DMS79 (cell line): Measurements from ENCODE around the gene CAND2.
"Not testable (repeated sequence)": the region's sequence is repeated elsewhere in the genome, so short reads cannot be mapped to it uniquely, and the experiment has no call there.

Experiments
- DNase-seq: peaks from one replicate; lab custom pipeline; 2025; lab: John Stamatoyannopoulos, UW

The CAND2 gene

DNA sequence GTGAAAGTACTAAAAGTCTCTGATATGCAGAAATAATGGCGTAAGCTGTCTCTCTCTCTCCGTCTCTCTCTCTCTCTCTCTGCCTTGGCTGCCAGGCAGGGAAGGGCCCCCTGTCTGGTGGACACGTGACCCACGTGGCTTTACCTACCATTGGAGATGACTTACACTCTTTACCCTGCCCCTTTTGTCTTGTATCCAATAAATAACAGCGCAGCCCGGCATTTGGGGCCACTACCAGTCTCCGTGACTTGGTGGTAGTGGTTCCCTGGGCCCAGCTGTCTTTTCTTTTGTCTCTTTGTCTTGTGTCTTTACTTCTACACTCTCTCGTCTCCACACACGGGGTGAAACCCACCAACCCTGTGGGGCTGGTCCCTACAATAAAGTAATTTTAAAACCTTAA is 25.2 kb upstream of the CAND2 start:
- no peak for DNase-seq

DNA sequence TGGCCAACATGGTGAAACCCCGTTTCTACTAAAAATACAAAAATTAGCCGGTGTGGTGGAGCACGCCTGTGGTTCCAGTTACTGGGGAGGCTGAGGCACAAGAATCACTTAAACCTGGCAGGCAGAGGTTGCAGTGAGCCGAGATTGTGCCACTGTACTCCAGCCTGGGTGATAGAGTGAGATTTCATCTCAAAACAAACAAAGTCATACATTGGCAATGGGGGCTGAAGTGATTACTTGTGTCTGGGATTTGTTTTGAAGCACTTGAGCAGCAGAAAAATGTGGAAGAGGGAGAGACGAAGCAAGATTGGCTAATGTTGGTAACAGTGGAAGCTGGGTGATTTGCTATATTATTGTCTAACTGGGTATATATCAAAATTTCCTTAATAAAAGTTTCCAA is 24.0 kb upstream of the CAND2 start:
- no peak for DNase-seq

DNA sequence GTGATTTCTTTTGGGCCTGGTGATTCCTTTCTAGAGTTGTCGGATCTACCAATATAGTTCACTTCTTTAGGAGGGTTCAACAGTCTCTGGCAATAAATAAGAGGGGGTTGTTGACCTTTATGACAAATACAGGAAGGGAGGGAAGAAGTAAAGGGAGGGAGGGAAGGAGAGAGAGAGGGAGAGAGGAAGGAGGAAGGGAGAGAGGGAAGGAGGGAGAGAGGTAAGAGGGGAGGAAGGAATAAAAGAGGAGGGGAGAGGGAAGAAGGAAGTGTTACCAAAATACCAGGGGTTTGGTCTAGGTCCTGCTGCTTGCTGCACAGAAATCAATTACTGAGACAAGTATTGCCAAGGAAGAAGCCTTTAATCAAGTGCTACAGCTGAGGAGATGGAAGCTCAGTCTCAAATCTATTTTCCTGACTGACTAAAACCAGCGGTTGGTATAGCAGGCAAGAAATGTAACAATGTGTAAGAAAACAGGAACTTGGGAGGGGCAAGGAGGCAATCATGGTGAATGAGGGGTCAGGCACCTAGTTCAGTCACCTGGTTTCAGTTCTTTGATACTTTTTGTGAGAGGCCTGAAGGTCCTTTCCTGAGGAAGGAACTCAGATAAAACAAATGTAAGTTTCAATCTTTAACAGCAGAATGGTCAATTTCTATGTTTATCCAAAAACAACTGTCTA is 23.3 kb upstream of the CAND2 start:
- DNase-seq = no peak

DNA sequence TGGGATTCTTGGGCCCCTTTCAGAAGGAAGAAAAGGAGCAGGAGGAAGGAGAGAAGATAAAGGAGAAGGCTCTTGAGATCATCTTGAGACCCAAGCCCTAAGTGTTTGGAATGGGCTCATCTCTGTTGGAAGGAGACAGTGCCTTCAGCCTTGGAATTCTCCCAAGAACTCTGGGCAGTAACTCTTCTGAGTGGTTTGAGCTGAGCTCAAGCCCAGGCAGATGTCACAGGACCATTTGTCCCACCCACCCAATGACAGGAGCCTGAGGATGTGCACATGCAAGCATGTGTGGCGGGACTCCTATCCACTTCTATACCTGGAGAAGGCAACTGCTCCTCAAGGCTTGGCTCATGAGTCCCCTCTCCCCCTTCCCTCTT is 22.8 kb upstream of the CAND2 start:
- no peak for DNase-seq

DNA sequence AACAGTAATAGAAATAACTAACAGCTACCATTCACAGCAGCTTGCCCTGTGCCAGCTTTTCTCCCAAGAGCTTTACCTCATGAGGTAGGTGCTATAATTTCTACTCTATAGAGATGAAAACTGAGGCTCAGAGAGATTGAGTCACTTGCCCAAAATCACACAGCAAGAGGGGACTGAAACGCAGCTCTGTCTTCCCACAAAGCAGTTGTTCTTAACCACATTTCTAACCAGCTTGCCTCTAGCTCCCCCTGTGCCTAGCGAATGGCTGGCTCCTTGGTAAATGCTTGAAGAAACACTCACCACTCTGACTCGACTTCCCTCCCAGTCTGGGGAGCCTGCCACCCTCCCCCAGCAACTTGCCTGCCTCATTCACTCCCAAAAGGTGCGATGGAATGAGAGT is 21.9 kb upstream of the CAND2 start:
- no peak for DNase-seq

DNA sequence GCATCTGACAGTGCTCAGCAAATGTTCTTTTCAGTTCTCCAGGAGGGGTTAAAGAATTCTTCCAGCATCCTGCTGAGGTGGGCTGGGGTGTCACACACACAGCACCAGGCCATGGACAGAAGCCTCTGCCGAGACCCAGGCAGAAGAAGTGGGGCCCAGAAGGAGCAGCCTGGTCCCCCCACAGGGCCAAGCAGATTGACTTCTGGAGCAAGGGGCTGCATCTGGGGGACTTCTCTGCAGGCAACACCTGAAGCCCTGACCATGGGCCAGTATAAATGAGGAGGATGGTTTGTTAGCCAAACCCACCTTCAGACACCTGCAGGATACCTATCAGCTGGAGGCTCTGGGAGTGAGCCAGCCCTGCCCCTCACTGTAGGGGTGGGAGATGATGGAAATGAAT is 21.3 kb upstream of the CAND2 start:
- DNase-seq = no peak

DNA sequence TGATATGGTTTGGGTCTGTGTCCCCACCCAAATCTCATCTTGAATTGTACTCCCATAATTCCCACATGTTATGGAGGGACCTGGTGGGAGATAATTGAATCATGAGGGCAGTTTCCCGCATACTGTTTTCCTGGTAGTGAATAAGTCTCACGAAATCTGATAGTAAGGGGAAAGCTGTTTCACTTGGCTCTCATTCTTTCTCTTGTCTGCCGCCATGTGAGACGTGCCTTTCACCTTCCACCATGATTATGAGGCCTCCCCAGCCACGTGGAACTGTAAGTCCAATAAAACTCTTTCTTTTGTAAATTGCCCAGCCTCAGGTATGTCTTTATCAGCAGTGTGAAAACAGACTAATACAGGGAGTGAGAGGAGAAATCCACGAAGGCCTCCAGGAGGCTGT is 20.5 kb upstream of the CAND2 start:
- DNase-seq = not testable (repeated sequence)

DNA sequence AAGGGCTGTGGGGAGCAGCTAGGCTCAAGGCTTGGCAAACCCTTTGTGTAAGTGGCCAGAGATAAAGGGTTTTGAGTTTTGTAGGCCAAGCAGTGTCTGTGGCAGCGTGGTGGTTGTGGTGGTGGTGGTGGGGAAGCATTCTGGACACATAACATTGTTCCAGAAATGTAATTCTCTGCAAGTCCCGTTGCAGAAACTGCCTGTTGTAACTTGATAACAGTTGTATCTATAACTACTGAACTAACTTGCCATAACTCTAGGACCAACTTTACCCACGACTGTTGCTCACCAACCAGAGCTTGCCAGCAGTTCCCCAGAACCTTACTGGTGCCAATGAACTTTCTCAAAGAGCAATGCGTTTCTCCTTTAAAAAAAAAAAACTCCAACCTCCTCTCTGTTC is 19.3 kb upstream of the CAND2 start:
- DNase-seq = no peak

DNA sequence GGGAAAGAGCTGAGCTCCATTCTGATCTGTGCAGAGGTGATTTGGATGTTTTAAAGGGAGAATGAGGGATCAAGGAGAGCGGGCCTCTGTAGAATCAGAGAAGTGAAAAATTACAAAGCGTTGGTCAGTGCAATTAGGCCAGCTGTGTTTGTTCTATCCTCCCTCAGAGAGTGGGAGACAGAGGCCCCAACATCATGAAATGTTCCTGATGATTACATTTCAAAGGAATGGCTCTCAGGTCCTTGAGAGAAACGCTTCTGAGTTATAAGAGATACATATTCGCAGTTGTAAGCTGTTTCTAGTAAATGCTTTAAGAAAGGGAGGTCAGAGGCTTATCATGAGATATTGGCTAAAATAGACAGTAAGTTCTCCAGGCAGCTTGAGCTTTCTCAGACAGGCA is 15.7 kb upstream of the CAND2 start:
- no peak for DNase-seq

DNA sequence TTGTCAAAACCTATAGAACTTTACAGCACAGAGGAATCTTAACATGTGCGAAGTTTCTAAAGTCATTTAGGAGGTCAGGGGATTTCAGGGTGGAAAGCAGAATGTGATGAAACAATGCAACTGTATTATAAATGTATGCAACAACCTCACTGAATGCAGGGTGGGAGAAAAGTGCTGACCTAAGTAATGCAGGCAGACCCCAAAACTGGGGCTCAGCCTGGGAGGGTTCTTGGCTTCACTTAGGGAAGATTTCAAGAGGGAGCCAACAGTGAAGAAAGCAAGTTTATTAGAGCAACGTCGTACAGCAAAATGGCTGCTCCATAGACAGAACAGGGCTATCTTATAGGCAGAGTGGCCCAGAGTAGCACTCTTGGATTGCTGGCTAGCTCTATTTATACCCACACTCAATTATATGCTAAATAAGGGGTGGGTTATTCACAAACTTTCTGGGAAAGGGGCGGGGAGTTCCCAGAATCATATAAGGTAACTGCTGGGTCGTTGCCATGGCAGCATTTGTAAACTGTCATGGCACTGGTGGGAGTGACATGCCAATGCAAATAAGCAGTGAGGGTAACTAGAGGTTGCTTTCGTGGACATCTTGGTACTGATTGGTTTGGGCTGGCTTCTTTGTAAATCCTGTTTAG is 14.2 kb upstream of the CAND2 start:
- DNase-seq = no peak

DNA sequence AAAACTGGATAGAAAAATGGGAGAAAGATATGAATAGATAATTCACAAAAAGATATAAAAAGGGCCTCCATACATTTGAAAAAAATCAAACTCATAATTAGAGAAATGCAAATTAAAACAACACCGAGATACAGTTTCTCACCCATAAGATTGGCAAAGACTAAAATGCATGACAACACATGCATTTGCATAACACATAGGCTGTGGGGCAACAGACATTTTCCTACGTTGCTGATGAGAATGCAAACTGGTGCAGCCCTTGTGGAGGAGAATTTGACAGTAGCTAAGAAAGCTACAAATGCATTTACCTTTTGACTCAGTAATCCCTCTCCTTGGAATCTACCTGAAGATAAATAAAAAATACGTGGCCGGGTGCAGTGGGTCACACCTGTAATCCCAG is 11.4 kb upstream of the CAND2 start:
- no peak for DNase-seq

DNA sequence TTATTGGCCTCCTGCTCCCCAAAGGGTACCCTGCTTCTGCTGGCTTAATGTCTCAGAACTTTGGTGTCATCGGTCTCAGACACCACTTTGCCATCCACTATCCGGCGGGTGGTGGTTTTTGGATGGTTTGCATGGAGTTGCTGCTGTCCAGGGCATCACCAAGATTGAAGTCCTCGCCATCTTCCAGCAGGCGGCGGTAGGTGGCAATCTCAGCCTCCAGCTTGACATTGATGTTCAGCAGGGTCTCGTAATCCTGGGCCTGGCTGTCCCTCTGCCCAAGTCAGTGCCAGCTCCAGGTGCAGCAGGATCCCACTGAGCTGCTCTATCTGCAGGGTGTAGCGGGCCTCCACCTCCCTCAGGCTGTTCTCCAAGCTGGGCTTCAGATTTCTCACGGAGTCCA is 9.1 kb upstream of the CAND2 start:
- DNase-seq = not testable (repeated sequence)

DNA sequence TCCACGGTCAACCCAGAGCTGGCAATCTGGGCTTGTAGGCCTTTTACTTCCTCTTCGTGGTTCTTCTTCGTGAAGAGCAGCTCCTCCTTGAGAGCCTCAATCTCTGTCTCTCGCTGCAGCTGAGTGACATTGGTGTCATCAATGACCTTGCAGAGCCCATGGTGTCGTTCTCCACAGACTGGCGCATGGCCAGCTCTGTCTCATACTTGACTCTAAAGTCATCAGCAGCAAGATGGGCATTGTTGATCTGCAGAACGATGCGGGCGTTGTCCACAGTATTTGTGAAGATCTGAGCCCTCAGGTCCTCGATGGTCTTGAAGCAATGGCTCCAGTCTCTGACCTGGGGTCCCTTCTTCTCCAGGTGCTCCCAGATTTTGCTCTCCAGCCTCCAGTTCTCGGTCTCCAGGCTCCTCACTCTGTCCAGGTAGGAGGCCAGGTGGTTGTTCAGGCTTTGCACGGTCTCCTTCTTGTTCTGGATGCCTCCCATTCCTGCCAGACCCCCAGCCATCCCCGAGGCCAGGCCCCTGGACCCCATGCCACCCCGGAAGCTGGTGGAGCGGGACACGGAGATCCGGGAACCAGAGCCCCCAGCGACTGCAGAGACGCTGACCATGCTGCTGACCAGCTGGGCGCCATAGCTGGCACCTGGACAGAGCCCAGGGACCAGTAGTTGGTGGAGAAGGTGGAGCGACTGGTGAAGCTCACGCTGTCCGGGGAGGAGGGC is 8.4 kb upstream of the CAND2 start:
- DNase-seq = not testable (repeated sequence)

DNA sequence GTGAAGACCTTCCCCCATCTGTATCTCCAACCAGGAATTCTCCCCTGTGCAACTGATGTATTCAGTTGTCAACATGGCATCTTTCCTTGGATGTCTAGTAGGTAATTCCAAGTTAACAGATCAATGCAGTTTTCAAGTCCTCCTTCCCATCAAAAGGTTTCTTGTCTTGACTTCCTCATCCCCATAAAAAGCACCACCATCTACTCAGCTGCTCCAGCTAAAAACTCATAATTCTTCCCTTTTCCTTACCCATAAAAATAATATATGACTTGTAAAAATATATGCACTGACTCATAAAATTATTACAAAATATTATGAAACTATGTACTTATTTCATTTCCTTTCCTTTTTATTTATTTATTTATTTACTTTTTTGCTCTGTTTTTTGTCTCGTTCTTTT is 5.0 kb upstream of the CAND2 start:
- DNase-seq = no peak

DNA sequence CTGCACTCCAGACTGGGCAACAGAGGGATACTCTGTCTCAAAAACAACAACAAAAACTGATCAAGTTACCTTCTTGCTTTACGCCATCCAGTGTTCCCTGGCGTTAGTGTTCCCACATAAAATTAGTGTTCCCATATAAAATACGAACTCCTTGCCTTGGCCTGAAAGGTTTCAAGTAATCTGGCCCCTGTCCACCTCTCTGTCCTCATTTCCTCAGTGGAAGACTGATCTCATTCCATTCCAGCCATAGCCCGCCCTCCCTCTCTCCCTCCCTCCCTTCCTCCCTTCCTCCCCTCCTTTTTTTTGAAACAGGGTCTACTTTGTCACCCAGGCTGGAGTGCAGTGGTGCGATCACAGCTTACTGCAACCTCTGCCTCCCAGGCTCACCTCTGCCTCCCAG is 2.8 kb upstream of the CAND2 start:
- DNase-seq = no peak

DNA sequence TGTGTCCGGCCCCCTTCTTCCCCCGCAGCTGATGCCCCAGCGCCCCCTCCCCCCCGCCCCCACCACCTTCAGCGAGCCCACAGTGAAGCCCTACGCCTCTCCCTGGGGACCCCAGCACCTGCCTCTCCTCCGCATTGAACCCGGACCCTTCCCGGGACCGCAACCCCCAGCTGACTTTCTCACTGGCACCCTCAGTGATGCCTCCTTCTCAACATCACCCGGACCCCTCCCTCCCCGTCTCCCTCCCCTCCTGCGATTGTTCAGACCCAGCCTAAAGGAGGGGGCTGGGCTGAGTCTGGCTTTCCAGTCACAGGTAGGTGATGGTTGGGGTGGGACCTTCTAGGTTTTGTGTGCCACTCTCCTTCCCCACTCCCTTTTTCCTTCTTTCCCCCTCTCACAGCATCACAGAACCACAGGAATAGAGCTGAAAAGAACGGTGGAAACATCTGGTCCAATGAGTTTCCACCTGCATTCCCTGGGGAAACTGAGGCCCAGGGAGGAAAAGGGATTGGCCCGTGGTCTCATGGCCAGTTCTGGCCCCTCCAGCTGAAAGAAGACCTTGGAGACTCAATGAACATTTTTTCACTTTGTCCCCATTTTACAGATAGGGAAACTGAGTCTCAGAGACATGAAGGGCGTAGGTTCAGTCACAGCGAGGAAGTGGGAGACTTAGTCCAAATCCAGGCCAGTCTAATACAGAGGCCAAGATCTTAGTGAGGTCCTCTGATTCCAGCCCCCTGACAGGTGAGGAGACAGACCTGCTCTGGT is 828 bp downstream of the CAND2 start:
- DNase-seq = no peak

DNA sequence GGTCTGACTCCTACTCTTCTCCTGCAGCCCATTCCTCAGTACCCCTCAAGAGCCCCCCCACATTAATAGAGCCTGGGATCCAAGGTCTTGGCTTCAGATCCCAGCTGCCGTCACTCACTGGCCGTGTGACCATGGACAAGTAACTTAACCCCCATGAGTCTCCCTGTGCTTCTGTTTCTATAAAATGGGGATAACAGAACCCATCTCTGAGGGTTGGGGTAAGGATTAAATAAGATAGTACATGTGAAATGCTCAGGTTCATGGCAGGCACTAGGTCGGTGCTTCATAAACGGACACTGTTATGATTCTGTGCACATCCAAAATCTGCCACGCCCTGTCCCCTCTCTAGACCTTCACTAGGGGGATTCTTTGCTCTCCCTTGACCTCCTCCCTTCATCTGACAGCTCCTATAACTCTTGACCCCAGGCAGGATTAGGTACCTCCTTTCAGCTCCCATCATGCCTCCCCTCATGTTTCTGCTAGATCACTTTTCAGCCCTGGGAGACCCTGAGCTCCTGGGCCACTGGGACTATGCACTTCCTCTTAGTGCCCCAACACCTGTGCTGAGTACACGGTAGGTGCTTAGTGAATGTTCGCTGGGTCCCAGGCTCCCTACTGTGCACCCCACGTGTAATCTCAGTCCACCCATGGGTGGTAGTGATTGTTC is 1.5 kb downstream of the CAND2 start:
- DNase-seq = no peak

DNA sequence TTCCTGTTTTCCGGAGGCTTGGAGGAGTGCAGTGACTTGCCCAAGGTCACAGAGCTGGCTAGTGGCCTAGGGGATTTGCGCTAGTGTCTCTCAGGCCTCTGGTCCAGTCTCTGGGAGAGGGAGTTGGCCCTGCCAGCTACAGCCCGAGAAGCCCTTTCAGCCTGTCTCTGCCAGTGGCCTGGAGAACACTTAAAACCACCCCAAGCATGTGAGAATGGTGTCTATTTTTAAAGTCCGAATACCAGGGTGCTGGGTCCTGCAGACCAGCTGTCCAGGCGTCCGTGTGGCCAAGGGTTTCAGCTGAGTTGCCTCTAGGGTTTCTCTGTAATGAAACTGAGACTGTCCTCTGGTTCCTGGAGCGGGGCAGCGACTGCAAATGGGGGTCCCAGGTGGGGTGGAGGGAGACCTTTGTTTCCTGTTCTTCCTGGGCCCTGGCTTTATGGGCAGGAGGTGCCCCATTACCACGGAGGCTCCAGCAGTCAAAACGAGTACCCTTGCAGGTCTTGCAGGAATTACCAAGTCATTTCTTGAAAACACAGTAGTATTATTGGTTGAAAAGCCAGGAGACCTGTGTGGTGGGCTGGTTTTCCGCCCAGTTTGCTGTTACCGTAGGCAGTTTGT is 2.2 kb downstream of the CAND2 start:
- DNase-seq = no peak

DNA sequence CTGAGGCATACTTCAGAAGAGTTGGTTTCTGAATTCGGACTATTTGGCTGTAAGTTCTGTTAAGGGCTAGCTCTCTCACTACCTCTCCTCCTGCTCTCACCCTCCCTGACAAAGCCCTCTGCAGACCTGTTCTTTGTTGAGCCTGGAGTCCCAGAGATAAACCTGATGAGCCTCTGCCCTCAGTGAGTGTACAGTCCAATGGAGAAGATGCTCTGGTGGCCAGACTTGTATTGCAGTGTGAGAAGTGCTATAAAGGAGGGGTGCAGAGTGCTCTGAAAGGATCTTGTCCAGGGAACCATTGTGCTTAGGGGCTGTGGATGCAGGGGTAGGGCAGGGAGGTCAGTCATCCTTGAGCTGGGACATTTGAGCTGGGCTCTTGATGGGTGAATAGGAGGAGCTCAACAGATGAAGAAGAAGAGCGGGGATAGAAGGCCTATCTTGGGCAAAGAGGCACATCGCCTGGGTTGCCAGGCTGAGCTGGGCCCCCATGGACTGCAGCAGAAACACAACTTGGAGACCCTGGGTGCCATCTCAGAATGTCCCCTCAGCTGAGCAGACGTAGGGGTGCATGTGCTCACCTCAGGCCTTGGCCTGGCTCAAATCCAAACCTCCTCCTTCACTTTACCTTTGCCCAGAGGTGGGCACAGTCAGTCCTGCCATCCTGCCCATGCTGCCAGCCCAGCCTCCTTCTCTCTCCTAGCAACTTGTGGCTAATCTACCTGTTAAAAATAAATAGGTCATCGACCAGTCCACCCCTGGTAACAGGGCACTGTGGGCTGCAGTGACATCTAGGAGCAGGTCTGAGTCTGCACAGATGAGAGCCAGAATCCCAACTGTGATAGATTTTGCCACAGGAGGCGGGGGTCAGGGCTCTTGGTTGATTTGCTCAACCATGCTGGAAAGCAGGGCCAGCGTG is 3.3 kb downstream of the CAND2 start:
- no peak for DNase-seq

DNA sequence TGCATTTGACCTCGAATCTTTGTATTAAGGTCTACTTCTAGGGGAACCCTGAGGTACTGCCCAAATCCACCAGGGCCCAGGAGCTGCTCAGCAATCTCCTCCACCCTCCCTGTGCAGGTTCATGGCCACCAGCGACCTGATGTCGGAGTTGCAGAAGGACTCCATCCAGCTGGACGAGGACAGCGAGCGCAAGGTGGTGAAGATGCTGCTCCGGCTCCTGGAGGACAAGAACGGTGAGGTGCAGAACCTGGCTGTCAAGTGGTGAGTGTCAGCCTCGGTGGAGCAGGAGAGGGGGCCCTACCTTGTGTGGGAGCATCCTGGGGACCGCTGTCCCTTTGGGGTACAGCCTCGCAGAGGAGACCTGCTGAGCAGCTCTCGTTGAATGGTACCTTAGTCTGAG is 6.9 kb downstream of the CAND2 start:
- DNase-seq = no peak

DNA sequence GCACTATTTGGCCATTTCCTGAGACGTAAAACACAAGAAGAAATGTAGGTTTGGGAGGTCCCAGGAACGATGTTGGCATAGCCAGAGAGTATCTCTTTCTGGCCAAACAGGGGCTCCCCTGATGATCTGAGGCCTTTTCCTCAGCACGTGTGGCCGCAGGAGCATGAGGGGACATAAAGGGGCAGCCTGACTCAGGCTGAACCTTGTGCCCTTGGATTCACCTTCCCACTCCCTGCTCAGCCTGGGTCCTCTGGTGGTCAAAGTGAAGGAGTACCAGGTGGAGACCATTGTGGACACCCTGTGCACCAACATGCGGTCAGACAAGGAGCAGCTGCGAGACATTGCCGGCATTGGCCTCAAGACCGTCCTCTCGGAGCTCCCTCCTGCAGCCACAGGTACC is 10.6 kb downstream of the CAND2 start:
- no peak for DNase-seq
